ENCODE results near the gene CNKSR3.

DNA sequence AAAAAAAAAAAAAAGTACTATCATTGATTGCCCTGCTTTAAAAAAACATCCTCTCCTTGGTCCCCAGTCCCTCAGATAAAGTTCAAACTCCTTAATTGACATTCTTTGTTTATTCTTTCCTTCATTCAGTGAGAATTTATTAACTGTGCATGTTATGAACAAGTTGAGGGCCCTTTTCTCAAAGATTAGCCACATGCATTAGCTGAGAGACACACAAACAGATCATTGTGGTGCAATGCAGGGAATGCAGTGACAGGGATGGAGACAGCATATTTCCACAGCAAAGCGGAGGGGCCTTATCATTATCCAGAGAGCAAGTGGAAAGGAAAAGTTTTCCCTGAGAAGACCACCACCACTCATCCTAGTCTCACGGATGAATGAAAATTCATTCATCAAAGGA lies 132.0 kb downstream of the CNKSR3 start:
- TF ChIP-seq EZH2 (IDR thresholded peaks at IDR 0.05) (no peak), FOXP2 (optimal IDR thresholded peaks at IDR 0.05; ENCODE audit: control extremely low read depth, extremely low read length, insufficient read depth) (no peak)
